ENCODE results near the gene TM9SF3. TPM values are rescaled to one million over a fixed set of nuclear protein-coding genes. Genes with fewer than 3 reads are reported as not detected.
A peak's percentile ranks its signal among the peaks of the same experiment; 100 is the strongest.

The TM9SF3 gene
- total and polyA plus RNA-seq, 3 experiments from 2014 or later, result 89.7 to 103 (median 95.8) TPM

DNA sequence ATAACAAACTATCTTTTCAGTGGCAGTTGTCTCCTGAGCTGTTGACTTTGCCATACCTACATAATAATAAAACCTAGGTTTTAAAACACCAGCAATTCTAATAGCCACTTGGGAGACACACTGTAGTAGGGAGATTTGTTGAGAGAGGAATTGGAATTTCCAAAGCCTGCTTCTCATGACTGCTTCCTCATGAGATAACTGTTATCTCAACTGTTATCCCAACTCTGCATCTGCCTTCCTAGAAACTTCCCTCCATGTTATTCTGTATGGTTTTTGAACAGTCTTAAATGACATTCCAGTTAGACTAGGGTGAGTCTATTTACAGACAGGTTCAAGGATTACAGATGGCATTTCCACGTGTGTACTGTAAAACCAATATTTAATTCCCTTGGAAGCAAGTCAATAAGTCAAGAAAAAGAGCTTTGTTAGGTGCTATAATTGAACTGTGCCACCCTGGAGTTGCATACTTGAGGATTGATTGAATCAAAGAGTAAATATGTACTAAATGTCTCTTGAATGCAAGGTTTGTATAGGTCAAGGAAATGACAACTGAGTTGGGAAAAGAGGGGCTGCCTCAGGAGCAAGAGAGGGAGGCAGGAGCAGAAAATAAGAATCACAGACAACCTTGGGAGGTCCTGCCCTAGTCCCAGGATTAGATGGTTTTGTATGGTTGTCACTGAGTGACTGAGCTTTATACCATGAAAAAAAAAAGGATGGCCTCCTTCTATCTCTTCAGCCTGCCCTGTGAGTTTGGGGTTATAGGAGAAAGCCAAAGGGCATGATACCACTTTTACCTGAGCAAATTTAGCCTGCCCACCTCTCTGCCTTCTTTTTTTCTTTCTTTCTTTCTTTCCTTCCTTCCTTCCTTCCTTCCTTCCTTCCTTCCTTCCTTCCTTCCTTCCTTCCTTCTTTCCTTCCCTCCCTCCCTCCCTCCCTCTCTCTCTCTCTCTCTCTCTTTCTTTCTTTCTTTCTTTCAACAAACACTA, 9.9 kb upstream of the TM9SF3 start:
- no peaks in the 10 kb centered on the region for H3K9me3 ChIP-seq (ENCODE audit: low read length)
- no peak overlapping the region for H3K4me3 ChIP-seq (ENCODE audit: low read length)
- H3K36me3 ChIP-seq (ENCODE audit: insufficient read depth, low read length), result no peaks in the 10 kb centered on the region
- H3K4me1 ChIP-seq (ENCODE audit: insufficient read depth, low read length), result no peaks in the 10 kb centered on the region
- CTCF ChIA-PET, result interaction anchor here (1.0 kb wide), 1 partner anchor 9 kb away, joined by 3 read pairs; no protein-coding TSS in a partner anchor
- no peaks in the 10 kb centered on the region for H3K27me3 ChIP-seq (ENCODE audit: insufficient read depth, low read length, poor library complexity, severe bottlenecking)
- Mint-ChIP-seq H3K27ac (peak overlapping the region in 1 of 8 donors; percentile 76), H3K27me3 (no peaks in the 10 kb centered on the region), H3K36me3 (peaks cover 5 to 11% (median 10%) of the 10 kb centered on the region in 3 donors), H3K4me3 (no peak overlapping the region), H3K4me1 (peaks cover 3 to 5% (median 4%) of the 10 kb centered on the region in 3 donors), H3K9me3 (no peaks in the 10 kb centered on the region)
- POLR2A ChIA-PET, result no interaction called here
- DNase-seq, result no peak
- no peak overlapping the region for H3K27ac ChIP-seq (ENCODE audit: low read depth, low read length)

DNA sequence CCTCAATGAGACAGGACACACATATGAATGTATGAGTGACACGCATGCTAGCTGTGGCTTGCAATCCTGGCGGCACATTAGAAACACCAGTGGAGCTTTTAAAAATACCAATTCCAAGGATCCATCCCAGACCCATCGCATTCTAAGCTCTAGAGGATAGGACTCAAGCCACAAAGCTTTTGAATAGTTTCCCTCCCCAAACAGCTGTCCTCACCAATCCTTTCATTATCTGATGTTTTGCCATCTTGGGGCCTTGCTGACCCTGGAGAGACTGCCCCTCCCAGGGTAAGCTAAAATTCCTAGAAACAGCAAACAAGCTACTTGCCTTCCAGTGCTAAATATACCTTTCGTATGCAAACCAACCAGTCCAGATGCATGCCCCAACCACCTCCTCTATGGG, 8.9 kb upstream of the TM9SF3 start:
- Mint-ChIP-seq H3K4me1 (peaks cover 5 to 8% (median 6%) of the 10 kb centered on the region in 3 donors), H3K9me3 (no peaks in the 10 kb centered on the region), H3K27ac (peak overlapping the region in 2 of 8 donors; percentile 51 to 76), H3K27me3 (no peaks in the 10 kb centered on the region), H3K36me3 (peaks cover 5 to 11% (median 10%) of the 10 kb centered on the region in 3 donors), H3K4me3 (no peak overlapping the region)
- H3K27me3 ChIP-seq (ENCODE audit: insufficient read depth, low read length, poor library complexity, severe bottlenecking), result no peaks in the 10 kb centered on the region
- H3K27ac ChIP-seq (ENCODE audit: low read depth, low read length), result no peak overlapping the region
- POLR2A ChIA-PET, result no interaction called here
- CTCF ChIA-PET, result interaction anchor here (1.0 kb wide), 1 partner anchor 8 kb away, joined by 3 read pairs; no protein-coding TSS in a partner anchor
- H3K36me3 ChIP-seq (ENCODE audit: insufficient read depth, low read length), result no peaks in the 10 kb centered on the region
- no peaks in the 10 kb centered on the region for H3K4me1 ChIP-seq (ENCODE audit: insufficient read depth, low read length)
- no peaks in the 10 kb centered on the region for H3K9me3 ChIP-seq (ENCODE audit: low read length)
- no peak overlapping the region for H3K4me3 ChIP-seq (ENCODE audit: low read length)
- no peak for DNase-seq

DNA sequence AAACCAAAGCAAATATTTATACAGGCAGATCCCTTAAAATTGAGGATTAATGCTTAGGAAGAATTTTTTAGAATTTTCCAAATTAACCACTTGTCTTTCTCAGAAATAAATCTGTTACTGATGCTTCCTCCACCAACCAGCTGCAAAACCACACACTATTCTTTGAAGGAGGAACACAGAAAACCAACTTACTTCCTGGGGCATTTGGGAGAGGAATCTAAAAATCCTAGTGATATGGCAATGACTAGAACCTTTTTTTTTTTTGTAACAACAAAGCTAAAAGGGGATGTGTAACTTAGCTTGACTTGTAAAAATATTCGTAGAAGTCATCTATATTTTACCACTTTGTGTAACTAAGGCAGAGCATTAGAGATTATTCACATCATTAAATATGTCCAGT, 5.1 kb upstream of the TM9SF3 start:
- Histone ChIP-seq H3K4me1 (ENCODE audit: insufficient read depth, low read length) (peaks cover 21% of the 10 kb centered on the region), H3K27me3 (ENCODE audit: insufficient read depth, low read length, poor library complexity, severe bottlenecking) (no peaks in the 10 kb centered on the region), H3K27ac (ENCODE audit: low read depth, low read length) (no peak overlapping the region), H3K9me3 (ENCODE audit: low read length) (no peaks in the 10 kb centered on the region), H3K36me3 (ENCODE audit: insufficient read depth, low read length) (no peaks in the 10 kb centered on the region), H3K4me3 (ENCODE audit: low read length) (no peak overlapping the region)
- Mint-ChIP-seq H3K27me3 (no peaks in the 10 kb centered on the region), H3K4me1 (peaks cover 6 to 11% (median 10%) of the 10 kb centered on the region in 3 donors), H3K36me3 (peaks cover 5 to 15% (median 10%) of the 10 kb centered on the region in 3 donors), H3K27ac (peak overlapping the region in 1 of 8 donors; percentile 48), H3K9me3 (no peaks in the 10 kb centered on the region), H3K4me3 (no peak overlapping the region)
- DNase-seq, result no peak
- POLR2A ChIA-PET, result interaction anchor here (0.6 kb wide), 1 partner anchor 241 kb away, joined by 3 read pairs; no protein-coding TSS in a partner anchor
- CTCF ChIA-PET, result interaction anchor here (0.6 to 1.0 kb wide), 2 partner anchors 13 to 49 kb away, joined by 3 read pairs; no protein-coding TSS in a partner anchor

DNA sequence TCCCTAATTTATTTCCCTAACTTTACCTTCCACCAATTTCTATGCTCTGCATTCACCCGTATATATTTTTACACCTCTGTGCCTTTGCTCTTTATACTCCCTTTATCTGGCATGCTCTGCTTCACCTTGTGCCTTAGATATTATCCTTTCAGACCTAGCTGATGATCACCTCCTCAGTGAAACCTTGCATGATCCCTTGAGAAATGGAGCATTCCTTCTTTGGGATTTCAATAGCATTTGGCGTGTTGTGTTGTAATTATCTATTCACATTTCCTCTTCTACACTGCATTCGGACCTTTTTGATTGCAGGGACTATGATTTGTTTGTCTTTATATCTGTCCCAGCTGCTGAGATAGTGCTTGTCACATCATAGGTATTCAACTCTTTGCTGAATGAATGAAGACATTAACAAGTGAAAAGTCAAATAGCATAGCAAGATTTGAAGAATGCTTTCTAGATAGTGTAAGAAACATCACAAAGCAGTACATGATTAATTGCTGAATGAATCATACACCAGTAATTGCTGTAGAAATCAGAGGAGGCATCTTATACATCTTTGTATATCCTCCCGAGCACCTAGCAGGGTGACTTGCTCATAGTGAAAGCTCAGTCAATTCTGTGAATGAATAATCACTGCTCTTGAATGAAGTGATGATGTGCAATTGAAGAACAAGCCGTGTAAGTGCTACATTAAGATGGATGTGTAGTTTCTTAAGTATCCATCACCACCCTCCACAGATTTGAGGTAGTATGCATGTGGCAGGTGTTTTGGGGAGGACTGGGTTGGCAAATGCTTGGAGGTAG, 2.0 kb upstream of the TM9SF3 start:
- Mint-ChIP-seq H3K9me3 (no peaks in the 10 kb centered on the region), H3K4me3 (no peak overlapping the region), H3K4me1 (peaks cover 28 to 31% (median 30%) of the 10 kb centered on the region in 3 donors), H3K27ac (no peak overlapping the region), H3K36me3 (peaks cover 0 to 17% (median 0%) of the 10 kb centered on the region in 3 donors), H3K27me3 (no peaks in the 10 kb centered on the region)
- no peaks in the 10 kb centered on the region for H3K36me3 ChIP-seq (ENCODE audit: insufficient read depth, low read length)
- ChIA-PET CTCF (no interaction called here), POLR2A (no interaction called here)
- DNase-seq, result no peak
- no peaks in the 10 kb centered on the region for H3K9me3 ChIP-seq (ENCODE audit: low read length)
- H3K27me3 ChIP-seq (ENCODE audit: insufficient read depth, low read length, poor library complexity, severe bottlenecking), result no peaks in the 10 kb centered on the region
- no peak overlapping the region for H3K27ac ChIP-seq (ENCODE audit: low read depth, low read length)
- H3K4me3 ChIP-seq (ENCODE audit: low read length), result no peak overlapping the region
- H3K4me1 ChIP-seq (ENCODE audit: insufficient read depth, low read length), result peaks cover 37% of the 10 kb centered on the region

DNA sequence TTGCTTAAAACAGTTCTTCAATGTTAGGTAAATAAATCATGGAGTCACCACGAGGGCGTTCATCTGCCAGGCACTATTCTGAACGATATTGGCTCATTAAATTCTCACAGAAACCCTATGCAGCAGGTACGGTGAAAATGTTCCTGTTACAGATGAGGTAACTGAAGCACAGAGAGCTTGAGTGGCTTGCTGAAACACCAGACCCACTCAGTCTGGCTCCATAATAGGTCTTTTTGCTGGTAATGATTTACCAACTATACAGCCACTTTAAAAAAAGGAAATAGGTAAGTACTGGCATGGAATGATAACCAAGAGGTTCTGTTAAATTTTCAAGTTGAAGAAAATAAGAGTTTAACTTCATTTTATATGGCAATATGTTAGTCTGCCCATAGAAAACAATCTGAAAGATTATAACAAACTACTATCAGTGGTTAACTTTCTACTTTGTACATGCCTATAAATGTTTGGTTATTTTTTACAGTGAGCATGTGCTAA, 1.3 kb upstream of the TM9SF3 start:
- ChIA-PET CTCF (interaction anchor here (0.7 to 1.3 kb wide), 2 partner anchors 8 to 52 kb away, joined by 3 to 5 read pairs; no protein-coding TSS in a partner anchor), POLR2A (no interaction called here)
- Histone ChIP-seq H3K27ac (ENCODE audit: low read depth, low read length) (peak overlapping the region; percentile 98), H3K27me3 (ENCODE audit: insufficient read depth, low read length, poor library complexity, severe bottlenecking) (no peaks in the 10 kb centered on the region), H3K36me3 (ENCODE audit: insufficient read depth, low read length) (no peaks in the 10 kb centered on the region), H3K4me3 (ENCODE audit: low read length) (peak overlapping the region; percentile 79), H3K4me1 (ENCODE audit: insufficient read depth, low read length) (peaks cover 44% of the 10 kb centered on the region), H3K9me3 (ENCODE audit: low read length) (no peaks in the 10 kb centered on the region)
- Mint-ChIP-seq H3K4me1 (peaks cover 35 to 39% (median 37%) of the 10 kb centered on the region in 3 donors), H3K9me3 (no peaks in the 10 kb centered on the region), H3K4me3 (no peak overlapping the region), H3K27ac (no peak overlapping the region), H3K27me3 (no peaks in the 10 kb centered on the region), H3K36me3 (peaks cover 0 to 19% (median 0%) of the 10 kb centered on the region in 3 donors)
- DNase-seq, result no peak

DNA sequence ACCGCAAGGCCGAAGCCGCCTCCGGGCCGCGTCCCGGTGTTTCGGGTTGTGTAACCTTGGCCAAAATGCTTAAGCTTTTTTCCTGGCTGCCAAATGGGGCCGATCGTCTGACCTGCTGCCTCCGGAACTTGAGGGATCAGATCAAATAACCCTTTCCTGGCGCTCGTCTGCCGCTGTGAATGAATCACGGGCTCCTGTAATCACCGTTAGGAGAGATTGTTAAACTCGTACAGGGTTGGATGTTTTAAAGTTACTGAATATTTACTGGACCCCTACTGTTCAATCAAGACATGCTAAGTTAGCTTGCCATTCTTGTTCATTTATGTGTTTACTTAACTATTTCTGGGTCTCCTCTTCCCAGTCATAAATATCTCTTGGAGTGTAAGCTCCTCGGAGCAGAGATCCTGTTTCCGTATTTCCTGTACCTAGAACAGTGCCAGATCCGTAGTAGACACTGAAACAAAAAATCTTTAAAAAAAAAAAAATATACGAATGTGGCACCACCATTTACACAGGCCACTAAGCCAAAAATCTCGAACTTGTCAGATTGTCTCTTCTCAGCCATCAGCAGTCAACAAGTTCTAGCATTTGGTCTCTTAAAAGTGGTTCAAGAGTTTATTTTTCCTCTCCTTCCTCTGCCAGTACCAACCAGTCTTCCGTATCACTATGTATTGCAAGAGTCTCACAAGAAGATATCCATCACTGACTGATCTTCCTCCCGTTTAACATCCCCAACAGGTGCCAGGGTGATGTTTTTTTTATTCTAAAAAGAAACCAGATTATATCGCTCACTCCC, 650 bp upstream of the TM9SF3 start:
- Histone ChIP-seq H3K4me1 (ENCODE audit: insufficient read depth, low read length) (peaks cover 51% of the 10 kb centered on the region), H3K9me3 (ENCODE audit: low read length) (no peaks in the 10 kb centered on the region), H3K36me3 (ENCODE audit: insufficient read depth, low read length) (no peaks in the 10 kb centered on the region), H3K27ac (ENCODE audit: low read depth, low read length) (peak overlapping the region; percentile 98), H3K4me3 (ENCODE audit: low read length) (peak overlapping the region; percentile 79), H3K27me3 (ENCODE audit: insufficient read depth, low read length, poor library complexity, severe bottlenecking) (no peaks in the 10 kb centered on the region)
- DNase-seq, result peak in 1 of 5 donors; percentile 37
- Mint-ChIP-seq H3K9me3 (no peaks in the 10 kb centered on the region), H3K4me3 (no peak overlapping the region), H3K4me1 (peaks cover 40 to 45% (median 44%) of the 10 kb centered on the region in 3 donors), H3K27me3 (no peaks in the 10 kb centered on the region), H3K27ac (no peak overlapping the region), H3K36me3 (peaks cover 0 to 19% (median 0%) of the 10 kb centered on the region in 3 donors)
- ChIA-PET CTCF (interaction anchor here (0.7 to 1.3 kb wide), 3 partner anchors 9 to 53 kb away, joined by 3 to 5 read pairs (median 3); no protein-coding TSS in a partner anchor), POLR2A (no interaction called here)

Data from CD8-positive, alpha-beta memory T cell (primary cell).